ENCODE results near the gene SLC12A3.
A peak's percentile ranks its signal among the peaks of the same experiment; 100 is the strongest.
"Not testable (repeated sequence)": the region's sequence is repeated elsewhere in the genome, so short reads cannot be mapped to it uniquely, and the experiment has no call there.

Gene SLC12A3

GRCh38 chr16:56919099-56919800, 54.2 kb downstream of the SLC12A3 start:
- no peak for DNase-seq (ENCODE audit: low read depth in 2 of 2)

GRCh38 chr16:56921571-56921970, 56.6 kb downstream of the SLC12A3 start:
- no peak for DNase-seq (ENCODE audit: low read depth in 2 of 2)

- DNase-seq (ENCODE audit: low read depth in 2 of 2): no peak
Measured at GRCh38 chr16:56923481-56924091, 58.6 kb downstream of the SLC12A3 start.

GRCh38 chr16:56927471-56927870, 62.5 kb downstream of the SLC12A3 start:
- DNase-seq (ENCODE audit: low read depth in 2 of 2): no peak

GRCh38 chr16:56929639-56930038, 64.6 kb downstream of the SLC12A3 start:
- DNase-seq (ENCODE audit: low read depth in 2 of 2): no peak

GRCh38 chr16:56930486-56931270, 65.7 kb downstream of the SLC12A3 start:
- no peak for DNase-seq (ENCODE audit: low read depth in 2 of 2)

- DNase-seq (ENCODE audit: low read depth in 2 of 2): no peak
Measured at GRCh38 chr16:56931271-56931891, 66.4 kb downstream of the SLC12A3 start.

GRCh38 chr16:56931892-56932720, 67.1 kb downstream of the SLC12A3 start, which contains the start of gene HERPUD1:
TSS of gene HERPUD1 (plus strand) at chr16:56932142. CDS start at chr16:56932245, 103 bp downstream.
- DNase-seq (ENCODE audit: low read depth in 2 of 2): peak; percentile 97 to 98

- no peak for DNase-seq (ENCODE audit: low read depth in 2 of 2)
Measured at GRCh38 chr16:56932721-56933619, 68.0 kb downstream of the SLC12A3 start.

GRCh38 chr16:56933828-56934598, 69.0 kb downstream of the SLC12A3 start:
- no peak for DNase-seq (ENCODE audit: low read depth in 2 of 2)

- DNase-seq (ENCODE audit: low read depth in 2 of 2): not testable (repeated sequence)
Measured at GRCh38 chr16:56934599-56935145, 69.7 kb downstream of the SLC12A3 start.

- no peak for DNase-seq (ENCODE audit: low read depth in 2 of 2)
Measured at GRCh38 chr16:56935201-56935600, 70.2 kb downstream of the SLC12A3 start.

GRCh38 chr16:56936491-56936890, 71.5 kb downstream of the SLC12A3 start:
- DNase-seq (ENCODE audit: low read depth in 2 of 2): no peak

- no peak for DNase-seq (ENCODE audit: low read depth in 2 of 2)
Measured at GRCh38 chr16:56936950-56937349, 71.9 kb downstream of the SLC12A3 start.

GRCh38 chr16:56938664-56939513, 73.9 kb downstream of the SLC12A3 start:
- DNase-seq (ENCODE audit: low read depth in 2 of 2): no peak

GRCh38 chr16:56939801-56940200, 74.8 kb downstream of the SLC12A3 start:
- no peak for DNase-seq (ENCODE audit: low read depth in 2 of 2)

- DNase-seq (ENCODE audit: low read depth in 2 of 2): no peak
Measured at GRCh38 chr16:56941092-56941491, 76.1 kb downstream of the SLC12A3 start.

GRCh38 chr16:56941856-56942331, 76.9 kb downstream of the SLC12A3 start:
- no peak for DNase-seq (ENCODE audit: low read depth in 2 of 2)

Data from stimulated activated CD8-positive, alpha-beta memory T cell treated with anti-CD3 and anti-CD28 coated beads, Interleukin-2, amount 100 ng/mL, for 1 hour (primary cell).